Mucosa of rectum (tissue), 2 donors: ENCODE data around the gene FBXL17.

Experiments
- H3K27ac ChIP-seq, 2 donors: one replicate each; pipeline ENCODE4 v1.7.0; 2013; ENCODE audit warnings: inconsistent platforms in 2 of 2, low read depth in 2 of 2, low read length in 2 of 2
- H3K27me3 ChIP-seq, 2 donors: one replicate each; pipeline ENCODE4 v1.7.0; 2013; ENCODE audit warnings: low read length in 2 of 2; ENCODE audit not compliant: control insufficient read depth in 2 of 2, insufficient read depth in 2 of 2
- H3K36me3 ChIP-seq, 2 donors: one replicate each; pipeline ENCODE4 v1.7.0; 2013; ENCODE audit warnings: low read length in 2 of 2; ENCODE audit not compliant: control insufficient read depth in 2 of 2, insufficient read depth in 2 of 2
- H3K4me1 ChIP-seq, 2 donors: one replicate each; pipeline ENCODE4 v1.7.0; 2013; ENCODE audit warnings: low read length in 2 of 2, mild to moderate bottlenecking in 1 of 2; ENCODE audit not compliant: control insufficient read depth in 2 of 2, insufficient read depth in 2 of 2
- H3K4me3 ChIP-seq, 2 donors: one replicate each; pipeline ENCODE4 v1.7.0; 2013; ENCODE audit warnings: low read length in 2 of 2
- H3K9ac ChIP-seq, 2 donors: one replicate each; pipeline ENCODE4 v1.7.0; 2013; ENCODE audit warnings: low read length in 2 of 2, low read depth in 1 of 2, mild to moderate bottlenecking in 1 of 2
- H3K9me3 ChIP-seq, 2 donors: one replicate each; pipeline ENCODE4 v1.7.0; 2013; ENCODE audit warnings: low read length in 2 of 2; ENCODE audit not compliant: control insufficient read depth in 2 of 2
- donor health status: healthy.
- donor health status: Normal muscosa, but diverticular disease.

The FBXL17 gene

GRCh38 chr5:107831612-107832395 lies 550.1 kb downstream of the FBXL17 start:
- Histone ChIP-seq H3K27ac (no peak overlapping the region), H3K4me3 (no peak overlapping the region), H3K4me1 (no peaks in the 10 kb centered on the region), H3K36me3 (no peaks in the 10 kb centered on the region), H3K27me3 (no peaks in the 10 kb centered on the region), H3K9me3 (no peaks in the 10 kb centered on the region), H3K9ac (no peak overlapping the region)

GRCh38 chr5:107830750-107831149 lies 551.1 kb downstream of the FBXL17 start:
- H3K9me3 ChIP-seq = no peaks in the 10 kb centered on the region
- no peaks in the 10 kb centered on the region for H3K36me3 ChIP-seq
- no peak overlapping the region for H3K4me3 ChIP-seq
- H3K4me1 ChIP-seq = no peaks in the 10 kb centered on the region
- H3K27me3 ChIP-seq = no peaks in the 10 kb centered on the region
- no peak overlapping the region for H3K27ac ChIP-seq
- H3K9ac ChIP-seq = no peak overlapping the region

GRCh38 chr5:107826311-107827000 lies 555.4 kb downstream of the FBXL17 start:
- H3K36me3 ChIP-seq = no peaks in the 10 kb centered on the region
- H3K27me3 ChIP-seq = no peaks in the 10 kb centered on the region
- H3K9ac ChIP-seq = no peak overlapping the region
- H3K4me1 ChIP-seq = no peaks in the 10 kb centered on the region
- H3K4me3 ChIP-seq = no peak overlapping the region
- peaks cover 0 to 3% of the 10 kb centered on the region in 2 donors for H3K9me3 ChIP-seq
- H3K27ac ChIP-seq = no peak overlapping the region

- Histone ChIP-seq H3K36me3 (no peaks in the 10 kb centered on the region), H3K27ac (no peak overlapping the region), H3K27me3 (no peaks in the 10 kb centered on the region), H3K4me3 (no peak overlapping the region), H3K4me1 (no peaks in the 10 kb centered on the region), H3K9ac (no peak overlapping the region), H3K9me3 (peaks cover 0 to 3% of the 10 kb centered on the region in 2 donors)
These were observed 557.1 kb downstream of the FBXL17 start for GRCh38 chr5:107824821-107825220.

- Histone ChIP-seq H3K27me3 (no peaks in the 10 kb centered on the region), H3K4me1 (no peaks in the 10 kb centered on the region), H3K9ac (no peak overlapping the region), H3K36me3 (no peaks in the 10 kb centered on the region), H3K27ac (no peak overlapping the region), H3K4me3 (no peak overlapping the region), H3K9me3 (peaks cover 0 to 3% of the 10 kb centered on the region in 2 donors)
These were observed 560.6 kb downstream of the FBXL17 start for GRCh38 chr5:107821288-107821687.

GRCh38 chr5:107820429-107820828 lies 561.5 kb downstream of the FBXL17 start:
- Histone ChIP-seq H3K27ac (no peak overlapping the region), H3K9ac (no peak overlapping the region), H3K36me3 (no peaks in the 10 kb centered on the region), H3K4me3 (no peak overlapping the region), H3K9me3 (peaks cover 0 to 3% of the 10 kb centered on the region in 2 donors), H3K4me1 (no peaks in the 10 kb centered on the region), H3K27me3 (no peaks in the 10 kb centered on the region)

- Histone ChIP-seq H3K4me1 (no peaks in the 10 kb centered on the region), H3K27ac (no peak overlapping the region), H3K36me3 (no peaks in the 10 kb centered on the region), H3K9me3 (peaks cover 0 to 3% of the 10 kb centered on the region in 2 donors), H3K4me3 (no peak overlapping the region), H3K27me3 (no peaks in the 10 kb centered on the region), H3K9ac (no peak overlapping the region)
These were observed 563.9 kb downstream of the FBXL17 start for GRCh38 chr5:107817951-107818350.

- Histone ChIP-seq H3K9me3 (peaks cover 0 to 3% of the 10 kb centered on the region in 2 donors), H3K27ac (no peak overlapping the region), H3K4me3 (no peak overlapping the region), H3K36me3 (no peaks in the 10 kb centered on the region), H3K4me1 (no peaks in the 10 kb centered on the region), H3K27me3 (no peaks in the 10 kb centered on the region), H3K9ac (no peak overlapping the region)
These were observed 564.5 kb downstream of the FBXL17 start for GRCh38 chr5:107817436-107817835.

- Histone ChIP-seq H3K4me1 (no peaks in the 10 kb centered on the region), H3K9me3 (peaks cover 0 to 1% of the 10 kb centered on the region in 2 donors), H3K4me3 (no peak overlapping the region), H3K9ac (no peak overlapping the region), H3K27me3 (no peaks in the 10 kb centered on the region), H3K36me3 (no peaks in the 10 kb centered on the region), H3K27ac (no peak overlapping the region)
These were observed 566.8 kb downstream of the FBXL17 start for GRCh38 chr5:107815109-107815508.

GRCh38 chr5:107814183-107814827 lies 567.6 kb downstream of the FBXL17 start:
- Histone ChIP-seq H3K9ac (no peak overlapping the region), H3K4me3 (no peak overlapping the region), H3K4me1 (no peaks in the 10 kb centered on the region), H3K27ac (no peak overlapping the region), H3K27me3 (no peaks in the 10 kb centered on the region), H3K36me3 (no peaks in the 10 kb centered on the region), H3K9me3 (peaks cover 0 to 1% of the 10 kb centered on the region in 2 donors)
